SK-N-SH treated with all-trans-retinoic acid at 6 μM for 48 hours (cell line): ENCODE results near the gene PES1.

Experiments used
- ATAC-seq: fragments of 200-7000 bp; cut with Tn5 transposase; 3 replicates; pipeline ENCODE4 v1.9.1; 2020; ENCODE audit warnings: mild to moderate bottlenecking, moderate library complexity
- ARNTL ChIP-seq: fragments of 450-650 bp; formaldehyde crosslinking; IDR thresholded peaks from 2 replicates; pipeline ENCODE4 v1.5.0; 2020; ENCODE audit warnings: low read depth, mild to moderate bottlenecking, moderate library complexity, borderline replicate concordance
- BACH2 ChIP-seq: fragments of 250-450 bp; sonication (Bioruptor Pico); IDR thresholded peaks from 2 replicates; pipeline ENCODE4 v1.9.0; 2021; ENCODE audit warnings: mild to moderate bottlenecking, borderline replicate concordance
- CREB5 ChIP-seq: fragments of 250-450 bp; sonication (Bioruptor Pico); IDR thresholded peaks from 2 replicates; pipeline ENCODE4 v1.5.1; 2020; ENCODE audit warnings: low read depth, mild to moderate bottlenecking, moderate library complexity
- CSDC2 ChIP-seq: fragments of 250-450 bp; sonication (Bioruptor Pico); IDR thresholded peaks from 2 replicates; pipeline ENCODE4 v1.5.0; 2020; ENCODE audit warnings: mild to moderate bottlenecking, moderate library complexity
- CSRNP3 ChIP-seq: fragments of 250-450 bp; sonication (Bioruptor Pico); IDR thresholded peaks from 2 replicates; pipeline ENCODE4 v1.5.1; 2021; ENCODE audit warnings: mild to moderate bottlenecking, moderate library complexity
- ISL1 ChIP-seq: fragments of 250-450 bp; sonication (Bioruptor Pico); IDR thresholded peaks from 2 replicates; pipeline ENCODE4 v2.1.2; 2022; ENCODE audit warnings: mild to moderate bottlenecking, moderate library complexity
- OSR1 ChIP-seq: fragments of 250-450 bp; sonication (Bioruptor Pico); IDR thresholded peaks from 2 replicates; pipeline ENCODE4 v1.8.0; 2022; ENCODE audit warnings: moderate library complexity, mild to moderate bottlenecking, inconsistent platforms
- PATZ1 ChIP-seq: fragments of 250-450 bp; sonication (Bioruptor Pico); IDR thresholded peaks from 2 replicates; pipeline ENCODE4 v1.8.0; 2020; ENCODE audit warnings: mild to moderate bottlenecking, moderate library complexity, borderline replicate concordance
- POU6F1 ChIP-seq: fragments of 250-450 bp; sonication (Bioruptor Pico); IDR thresholded peaks from 2 replicates; pipeline ENCODE4 v1.8.0; 2021; ENCODE audit warnings: low read depth, mild to moderate bottlenecking, moderate library complexity, borderline replicate concordance
- RARB ChIP-seq: fragments of 250-450 bp; sonication (Bioruptor Pico); IDR thresholded peaks from 2 replicates; pipeline ENCODE4 v1.8.0; 2021; ENCODE audit warnings: mild to moderate bottlenecking, moderate library complexity
- TCF4 ChIP-seq: fragments of 250-450 bp; sonication (Bioruptor Pico); IDR thresholded peaks from 2 replicates; pipeline ENCODE4 v1.8.0; 2021; ENCODE audit warnings: mild to moderate bottlenecking, moderate library complexity, borderline replicate concordance
- TOX ChIP-seq: fragments of 250-450 bp; sonication (Bioruptor Pico); IDR thresholded peaks from 2 replicates; pipeline ENCODE4 v1.8.0; 2021; ENCODE audit warnings: mild to moderate bottlenecking, moderate library complexity, borderline replicate concordance
- TSHZ2 ChIP-seq: fragments of 250-450 bp; sonication (Bioruptor Pico); IDR thresholded peaks from 2 replicates; pipeline ENCODE4 v1.5.0; 2020; ENCODE audit warnings: mild to moderate bottlenecking, moderate library complexity
- ZC3H10 ChIP-seq: fragments of 250-450 bp; sonication (Bioruptor Pico); IDR thresholded peaks from 2 replicates; pipeline ENCODE4 v1.5.1; 2021; ENCODE audit warnings: mild to moderate bottlenecking, moderate library complexity
- ZFP30 ChIP-seq: fragments of 450-650 bp; formaldehyde crosslinking; IDR thresholded peaks from 2 replicates; pipeline ENCODE4 v1.5.0; 2022; ENCODE audit warnings: mild to moderate bottlenecking, moderate library complexity
- ZNF565 ChIP-seq: fragments of 450-650 bp; formaldehyde crosslinking; conservative IDR thresholded peaks from 2 replicates; pipeline ENCODE4 v1.5.0; 2020; ENCODE audit warnings: low read depth, mild to moderate bottlenecking, moderate library complexity
- ZNF8 ChIP-seq: fragments of 450-650 bp; formaldehyde crosslinking; IDR thresholded peaks from 2 replicates; pipeline ENCODE4 v1.5.0; 2020; ENCODE audit warnings: mild to moderate bottlenecking, moderate library complexity

The PES1 gene

GRCh38 chr22:30615543-30615954 is 23.8 kb upstream of the PES1 start:
- TF ChIP-seq CSDC2 (CRISPR knock-in tag) (no peak), TSHZ2 (no peak), ZNF565 (no peak), ISL1 (CRISPR knock-in tag) (no peak), OSR1 (CRISPR knock-in tag) (no peak), POU6F1 (CRISPR knock-in tag) (no peak)
- no peak for ATAC-seq

GRCh38 chr22:30614879-30615278 is 23.2 kb upstream of the PES1 start:
- TF ChIP-seq ZC3H10 (CRISPR knock-in tag) (no peak), ZNF8 (CRISPR knock-in tag) (no peak), ARNTL (CRISPR knock-in tag) (no peak), POU6F1 (CRISPR knock-in tag) (no peak), BACH2 (CRISPR knock-in tag) (no peak), CSRNP3 (CRISPR knock-in tag) (no peak), ZNF565 (no peak), CREB5 (CRISPR knock-in tag) (no peak)
- ATAC-seq, result no peak

- no peak for TF ChIP-seq ARNTL (CRISPR knock-in tag)
- TF ChIP-seq, all 23 proteins: peak for 0
- ATAC-seq, result no peak
Measured at GRCh38 chr22:30614268-30614667, 22.6 kb upstream of the PES1 start.

GRCh38 chr22:30612789-30613188 is 21.1 kb upstream of the PES1 start:
- no peak for TF ChIP-seq TCF4 (CRISPR knock-in tag)
- TF ChIP-seq RARB (CRISPR knock-in tag), result no peak
- TF ChIP-seq ZFP30 (CRISPR knock-in tag), result no peak
- no peak for TF ChIP-seq ARNTL (CRISPR knock-in tag)
- TF ChIP-seq PATZ1 (CRISPR knock-in tag), result no peak
- TF ChIP-seq TOX, result no peak

More at GRCh38 chr22:30612789-30613188, 21.1 kb upstream of the PES1 start:
- no peak for ATAC-seq
